HEK293T (cell line): ENCODE measurements around the gene PDPN.

Experiments
- BHLHE40 ChIP-seq: fragments of 450-650 bp; IDR thresholded peaks from 2 replicates; pipeline ENCODE4 v1.6.1; 2016; ENCODE audit warnings: mild to moderate bottlenecking, moderate library complexity, borderline replicate concordance
- CTBP1 ChIP-seq: fragments of 450-650 bp; IDR thresholded peaks from 2 replicates; pipeline ENCODE4 v1.6.1; 2016; ENCODE audit warnings: borderline replicate concordance
- FOXA1 ChIP-seq: fragments of 450-650 bp; IDR thresholded peaks from 2 replicates; pipeline ENCODE4 v1.6.1; 2016; ENCODE audit warnings: mild to moderate bottlenecking
- FOXK2 ChIP-seq: fragments of 450-650 bp; IDR thresholded peaks from 2 replicates; pipeline ENCODE4 v1.6.1; 2016; ENCODE audit warnings: mild to moderate bottlenecking
- FOXM1 ChIP-seq: fragments of 450-650 bp; IDR thresholded peaks from 2 replicates; pipeline ENCODE4 v1.6.1; 2017; ENCODE audit warnings: mild to moderate bottlenecking, borderline replicate concordance
- HDGF ChIP-seq: fragments of 450-650 bp; IDR thresholded peaks from 2 replicates; pipeline ENCODE4 v1.6.1; 2017; ENCODE audit warnings: antibody characterized with exemption, borderline replicate concordance
- L3MBTL2 ChIP-seq: fragments of 450-650 bp; conservative IDR thresholded peaks from 2 replicates; pipeline ENCODE4 v1.6.1; 2016; ENCODE audit warnings: mild to moderate bottlenecking
- LEF1 ChIP-seq: fragments of 450-650 bp; IDR thresholded peaks from 2 replicates; pipeline ENCODE4 v1.6.1; 2017; ENCODE audit warnings: mild to moderate bottlenecking, borderline replicate concordance
- NFRKB ChIP-seq: fragments of 450-650 bp; IDR thresholded peaks from 2 replicates; pipeline ENCODE4 v1.6.1; 2016; ENCODE audit warnings: mild to moderate bottlenecking, moderate library complexity
- PKNOX1 ChIP-seq: fragments of 450-650 bp; IDR thresholded peaks from 2 replicates; pipeline ENCODE4 v1.6.1; 2016
- SP1 ChIP-seq: fragments of 450-650 bp; IDR thresholded peaks from 2 replicates; pipeline ENCODE4 v1.6.1; 2017
- SUZ12 ChIP-seq: fragments of 450-650 bp; IDR thresholded peaks from 2 replicates; pipeline ENCODE4 v1.6.1; 2016; ENCODE audit warnings: mild to moderate bottlenecking
- TARDBP ChIP-seq: fragments of 450-650 bp; IDR thresholded peaks from 2 replicates; pipeline ENCODE4 v1.6.1; 2016
- ZNF384 ChIP-seq: fragments of 450-650 bp; IDR thresholded peaks from 2 replicates; pipeline ENCODE4 v1.6.1; 2016

- TF ChIP-seq FOXM1 (no peak), TARDBP (no peak), HDGF (no peak), BHLHE40 (no peak), SP1 (no peak), FOXK2 (no peak), SUZ12 (no peak), FOXA1 (no peak), CTBP1 (no peak), NFRKB (no peak), L3MBTL2 (no peak), LEF1 (no peak), PKNOX1 (no peak), ZNF384 (no peak)
These were observed 2.2 kb upstream of the PDPN start for GRCh38 chr1:13581446-13581845.
